H9 (cell line): ENCODE data around the gene STAC2. TPM values are rescaled to one million over a fixed set of nuclear protein-coding genes. Genes with fewer than 3 reads are reported as not detected.

Experiments used
- DNase-seq: peaks from one replicate; pipeline ENCODE4 v3.0.0-alpha.2; 2017
- H2AFZ ChIP-seq: one replicate; pipeline ENCODE4 v1.6.1; 2013; ENCODE audit warnings: mild to moderate bottlenecking, low read length, control low read depth, moderate library complexity
- H2AK5ac ChIP-seq: 2 replicates; pipeline ENCODE4 v1.6.1; 2013; ENCODE audit warnings: low read length, control low read depth, mixed read lengths; ENCODE audit not compliant: insufficient read length
- H2BK120ac ChIP-seq: one replicate; pipeline ENCODE4 v1.6.1; 2013; ENCODE audit warnings: low read depth, mild to moderate bottlenecking, low read length, control low read depth, inconsistent platforms; ENCODE audit not compliant: poor library complexity, severe bottlenecking
- H2BK12ac ChIP-seq: 2 replicates; pipeline ENCODE4 v1.6.1; 2013; ENCODE audit warnings: low read length, control low read depth, mixed read lengths, low read depth; ENCODE audit not compliant: insufficient read length
- H2BK15ac ChIP-seq: 2 replicates; pipeline ENCODE4 v1.6.1; 2013; ENCODE audit warnings: low read depth, low read length, control low read depth
- H2BK20ac ChIP-seq: one replicate; pipeline ENCODE4 v1.6.1; 2013; ENCODE audit warnings: low read depth, mild to moderate bottlenecking, low read length, control low read depth, inconsistent platforms; ENCODE audit not compliant: poor library complexity, severe bottlenecking
- H2BK5ac ChIP-seq: 2 replicates; pipeline ENCODE4 v1.6.1; 2013; ENCODE audit warnings: low read length, control low read depth, mixed read lengths; ENCODE audit not compliant: insufficient read length
- H3K14ac ChIP-seq: 2 replicates; pipeline ENCODE4 v1.6.1; 2013; ENCODE audit warnings: low read length, control low read depth; ENCODE audit not compliant: insufficient read depth
- H3K18ac ChIP-seq: 2 replicates; pipeline ENCODE4 v1.6.1; 2013; ENCODE audit warnings: low read depth, mild to moderate bottlenecking, mixed read lengths, low read length, control low read depth; ENCODE audit not compliant: insufficient read length
- H3K23ac ChIP-seq: 2 replicates; pipeline ENCODE4 v1.6.1; 2013; ENCODE audit warnings: low read length, control low read depth, mixed read lengths, low read depth; ENCODE audit not compliant: insufficient read length
- H3K23me2 ChIP-seq: 2 replicates; pipeline ENCODE4 v1.6.1; 2013; ENCODE audit warnings: low read depth, mild to moderate bottlenecking, mixed read lengths, low read length, control low read depth; ENCODE audit not compliant: insufficient read length, poor library complexity, severe bottlenecking
- H3K27ac ChIP-seq: 2 replicates; pipeline ENCODE4 v1.5.1; 2013; ENCODE audit warnings: low read length, control low read depth, mixed read lengths, low read depth; ENCODE audit not compliant: insufficient read length
- H3K27me3 ChIP-seq: 2 replicates; pipeline ENCODE4 v1.6.1; 2013; ENCODE audit warnings: low read length, control low read depth, inconsistent platforms; ENCODE audit not compliant: insufficient read depth
- H3K4ac ChIP-seq: 2 replicates; pipeline ENCODE4 v1.6.1; 2013; ENCODE audit warnings: low read depth, mild to moderate bottlenecking, control low read depth, inconsistent platforms, low read length, moderate library complexity
- H3K4me1 ChIP-seq: 2 replicates; pipeline ENCODE4 v1.6.1; 2013; ENCODE audit warnings: low read length, control low read depth, inconsistent platforms; ENCODE audit not compliant: insufficient read depth
- H3K4me2 ChIP-seq: 2 replicates; pipeline ENCODE4 v1.6.1; 2013; ENCODE audit warnings: low read length, control low read depth, mixed read lengths; ENCODE audit not compliant: insufficient read length, insufficient read depth
- H3K56ac ChIP-seq: 2 replicates; pipeline ENCODE4 v1.6.1; 2013; ENCODE audit warnings: low read depth, mild to moderate bottlenecking, mixed read lengths, low read length, control low read depth; ENCODE audit not compliant: insufficient read length
- H3K79me1 ChIP-seq: 2 replicates; pipeline ENCODE4 v1.6.1; 2013; ENCODE audit warnings: low read depth, mild to moderate bottlenecking, moderate library complexity, low read length, control low read depth, inconsistent platforms; ENCODE audit not compliant: insufficient read depth, poor library complexity, severe bottlenecking
- H3K79me2 ChIP-seq: 2 replicates; pipeline ENCODE4 v1.6.1; 2013; ENCODE audit warnings: low read length, control low read depth, inconsistent platforms; ENCODE audit not compliant: insufficient read depth
- H3K9ac ChIP-seq: 2 replicates; pipeline ENCODE4 v1.6.1; 2013; ENCODE audit warnings: low read length, control low read depth, mixed read lengths; ENCODE audit not compliant: insufficient read length; ENCODE audit errors: extremely low read depth
- H3K9me3 ChIP-seq: one replicate; pipeline ENCODE4 v1.6.1; 2013; ENCODE audit warnings: low read depth, low read length, inconsistent platforms; ENCODE audit not compliant: control insufficient read depth
- H3T11ph ChIP-seq: one replicate; pipeline ENCODE4 v1.6.1; 2013; ENCODE audit warnings: mild to moderate bottlenecking, low read length, control low read depth, inconsistent platforms
- H4K20me1 ChIP-seq: one replicate; pipeline ENCODE4 v1.6.1; 2013; ENCODE audit not compliant: control insufficient read depth, insufficient read length, insufficient read depth
- H4K5ac ChIP-seq: 2 replicates; pipeline ENCODE4 v1.6.1; 2013; ENCODE audit warnings: low read depth, mild to moderate bottlenecking, mixed read lengths, low read length, control low read depth; ENCODE audit not compliant: insufficient read length
- H4K8ac ChIP-seq: replicated peaks from 2 replicates; pipeline ENCODE4 v1.6.1; 2013; ENCODE audit warnings: low read length, control low read depth, mixed read lengths, low read depth; ENCODE audit not compliant: insufficient read length
- H4K91ac ChIP-seq: 2 replicates; pipeline ENCODE4 v1.6.1; 2013; ENCODE audit warnings: low read depth, mild to moderate bottlenecking, moderate library complexity, mixed read lengths, low read length, control low read depth; ENCODE audit not compliant: insufficient read length
- H3K27ac Mint-ChIP-seq, 3 experiments: 2 replicates in 2 of 3; 3 replicates in 1 of 3; pipeline ENCODE4 v1.8.0; 2020 to 2021; ENCODE audit warnings: mixed read lengths in 3 of 3, mild to moderate bottlenecking in 1 of 3, moderate library complexity in 1 of 3
- H3K27me3 Mint-ChIP-seq: 2 replicates; pipeline ENCODE4 v1.8.0; 2021; ENCODE audit warnings: low read depth, mild to moderate bottlenecking, moderate library complexity, mixed read lengths
- H3K36me3 Mint-ChIP-seq, 3 experiments: 2 replicates in 2 of 3; 3 replicates in 1 of 3; pipeline ENCODE4 v1.8.0; 2020 to 2021; ENCODE audit warnings: low read depth in 3 of 3, mixed read lengths in 3 of 3; ENCODE audit not compliant: insufficient read depth in 1 of 3
- H3K4me1 Mint-ChIP-seq, 2 experiments: 2 replicates each; pipeline ENCODE4 v1.8.0; 2020; ENCODE audit warnings: mixed read lengths in 2 of 2
- H3K4me3 Mint-ChIP-seq, 2 experiments: 2 replicates in 1 of 2; 3 replicates in 1 of 2; pipeline ENCODE4 v1.8.0; 2020 to 2021; ENCODE audit warnings: mild to moderate bottlenecking in 2 of 2, mixed read lengths in 2 of 2, moderate library complexity in 1 of 2
- H3K9me3 Mint-ChIP-seq, 2 experiments: 2 replicates in 1 of 2; 3 replicates in 1 of 2; pipeline ENCODE4 v1.8.0; 2020; ENCODE audit warnings: mild to moderate bottlenecking in 2 of 2, mixed read lengths in 2 of 2, moderate library complexity in 1 of 2
- CTCF ChIP-seq: fragments of 200-600 bp; sonication (generic); conservative IDR thresholded peaks from 3 replicates; pipeline ENCODE4 v1.8.0; 2021; ENCODE audit warnings: antibody characterized with exemption, mild to moderate bottlenecking
- WGBS: extraction: QIAGEN DNeasy Blood & Tissue Kit; methylation state at CpG from one replicate; pipeline ENCODE4 v1.1.7; 2013; ENCODE audit warnings: missing lambda C conversion rate, low lambda C conversion rate, mixed read lengths; ENCODE audit not compliant: insufficient read length; ENCODE audit errors: extremely low coverage; 5-methylcytosine and 5-hydroxymethylcytosine counted together
- total RNA-seq: library from RNA; stranded (reverse); gene quantifications from 2 replicates; pipeline ENCODE4 v1.2.1, GENCODE V29; 2021

STAC2 gene
- total RNA-seq, 1 experiment from 2014 or later: 2.5 TPM

- Mint-ChIP-seq H3K36me3 (no peaks in the 10 kb centered on the region), H3K27me3 (peaks cover 84% of the 10 kb centered on the region), H3K4me1 (peaks cover 16 to 26% of the 10 kb centered on the region in 2 experiments), H3K9me3 (no peaks in the 10 kb centered on the region), H3K4me3 (no peak overlapping the region), H3K27ac (no peak overlapping the region)
- Histone ChIP-seq H4K91ac (no peak overlapping the region), H4K20me1 (no peaks in the 10 kb centered on the region), H3K9me3 (no peaks in the 10 kb centered on the region), H3K79me1 (no peaks in the 10 kb centered on the region), H4K5ac (no peak overlapping the region), H3T11ph (no peak overlapping the region), H3K79me2 (no peaks in the 10 kb centered on the region), H3K23ac (no peak overlapping the region), H3K4me2 (no peak overlapping the region), H2BK15ac (no peak overlapping the region), H2AK5ac (no peak overlapping the region), H3K27me3 (peaks cover 17% of the 10 kb centered on the region; the same call in 1 of the 2 replicates), H3K23me2 (peaks cover 13% of the 10 kb centered on the region), H2BK5ac (no peak overlapping the region), H2BK120ac (no peak overlapping the region), H4K8ac (no peak overlapping the region), H3K56ac (no peak overlapping the region), H3K9ac (no peak overlapping the region), H2BK20ac (no peak overlapping the region), H3K4ac (no peak overlapping the region), H3K4me1 (no peaks in the 10 kb centered on the region), H2AFZ (no peak overlapping the region), H3K27ac (no peak overlapping the region), H3K14ac (no peak overlapping the region), H2BK12ac (no peak overlapping the region), H3K18ac (no peak overlapping the region)
- DNase-seq: no peak
- no peak for TF ChIP-seq CTCF
- WGBS: no CpG with 5 or more reads among the region's 6 CpGs
Measured at GRCh38 chr17:39221572-39221971, 4.2 kb downstream of the STAC2 start.
